Tibial artery (tissue), 4 donors: ENCODE measurements around the gene DGKB.

Source experiments
- DNase-seq, 2 donors: peaks; one replicate each; pipeline ENCODE4 v3.0.0-alpha.2; 2019
- H3K27ac ChIP-seq, 2 donors: fragments of 200-600 bp; sonication (generic) in 1 of 2; 1 replicate in 1 of 2; 2 replicates in 1 of 2; pipeline ENCODE4 v1.5.1; 2018 to 2019; ENCODE audit warnings: mild to moderate bottlenecking in 1 of 2
- H3K27me3 ChIP-seq, 2 donors: fragments of 200-600 bp; sonication (generic) in 1 of 2; one replicate each; pipeline versions ENCODE4 v1.5.1 to v1.6.0; 2016 to 2019
- H3K36me3 ChIP-seq, 3 donors: fragments of 200-600 bp; sonication (generic) in 2 of 3; one replicate each; pipeline ENCODE4 v1.5.1; 2016 to 2019; ENCODE audit warnings: mild to moderate bottlenecking in 2 of 3
- H3K4me1 ChIP-seq, 4 donors: fragments of 200-600 bp; sonication (generic) in 2 of 4; 1 replicate in 3 of 4; 2 replicates in 1 of 4; pipeline ENCODE4 v1.5.1; 2016 to 2019
- H3K4me3 ChIP-seq, 2 donors: fragments of 200-600 bp; sonication (generic) in 1 of 2; 1 replicate in 1 of 2; 2 replicates in 1 of 2; pipeline ENCODE4 v1.5.1; 2018 to 2019; ENCODE audit warnings: mild to moderate bottlenecking in 2 of 2
- H3K9me3 ChIP-seq, 3 donors: fragments of 200-600 bp; sonication (generic) in 1 of 3; one replicate each; pipeline ENCODE4 v1.5.1; 2016 to 2019
- CTCF ChIP-seq, 2 experiments: fragments of 200-600 bp in 1 of 2; fragments of 450-650 bp in 1 of 2; IDR thresholded peaks; one replicate each; pipeline ENCODE4 v1.5.1; 2017 to 2019; ENCODE audit warnings: antibody characterized with exemption in 2 of 2, mild to moderate bottlenecking in 1 of 2, moderate library complexity in 1 of 2
- intact Hi-C: fragments of 100-400 bp; cut with DNase I; formaldehyde crosslinking; loops from one replicate; pipeline ENCODE4 v1.15.0; 2023; ENCODE audit warnings: low total_unique reads

Gene DGKB

GRCh38 chr7:14332155-14332554 lies 570.4 kb downstream of the DGKB start:
- no peak for DNase-seq
- no peaks in the 10 kb centered on the region for H3K36me3 ChIP-seq
- H3K27ac ChIP-seq: no peak overlapping the region
- H3K4me3 ChIP-seq: no peak overlapping the region
- no peaks in the 10 kb centered on the region for H3K9me3 ChIP-seq
- intact Hi-C loops: no loop called here
- H3K4me1 ChIP-seq: no peaks in the 10 kb centered on the region
- TF ChIP-seq CTCF (IDR thresholded peaks at IDR 0.05): no peak
- H3K27me3 ChIP-seq: no peaks in the 10 kb centered on the region

DNA sequence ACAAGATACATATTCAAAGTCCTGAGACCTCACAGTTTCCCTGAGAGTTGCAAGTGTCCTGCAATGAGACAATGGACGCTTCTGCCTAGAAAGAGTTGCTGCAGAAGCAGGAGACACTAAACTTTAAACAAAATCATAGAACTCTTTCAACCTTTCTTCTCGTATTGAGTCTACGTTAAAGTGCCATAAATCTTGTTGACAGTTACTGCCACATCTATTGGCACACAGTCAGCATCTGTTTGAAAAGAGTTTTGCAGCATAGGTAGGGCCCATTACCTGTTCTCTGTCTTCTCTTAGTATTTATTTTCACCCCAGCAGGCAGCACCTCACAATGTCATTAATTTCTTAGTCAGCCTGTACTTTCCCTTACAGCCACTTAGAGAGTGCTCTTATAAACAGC lies 577.8 kb downstream of the DGKB start:
- peaks cover 0 to 6% (median 0%) of the 10 kb centered on the region in 3 donors for H3K9me3 ChIP-seq
- no peak for TF ChIP-seq CTCF (IDR thresholded peaks at IDR 0.05)
- intact Hi-C loops: no loop called here

DNA sequence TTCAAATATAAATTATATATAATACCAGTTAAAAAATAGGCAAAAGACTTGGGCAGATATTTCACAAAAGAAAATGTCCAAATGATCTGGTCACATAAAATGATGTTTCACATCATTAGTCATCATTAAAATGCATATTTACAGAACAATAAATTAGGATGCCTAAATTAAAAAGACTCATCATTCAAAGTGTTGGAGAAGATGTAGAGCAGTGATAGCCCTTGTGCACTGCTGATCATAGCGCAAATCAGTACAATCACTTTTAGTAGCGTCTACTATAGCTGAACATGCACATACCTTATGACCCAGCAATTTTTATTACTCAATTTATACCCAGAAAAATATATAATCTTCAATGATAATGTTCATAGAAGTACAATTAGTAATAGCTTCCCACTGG lies 579.8 kb downstream of the DGKB start:
- H3K27ac ChIP-seq: no peak overlapping the region
- no peaks in the 10 kb centered on the region for H3K36me3 ChIP-seq
- no peak for TF ChIP-seq CTCF (IDR thresholded peaks at IDR 0.05)
- DNase-seq: no peak
- no peaks in the 10 kb centered on the region for H3K27me3 ChIP-seq
- H3K9me3 ChIP-seq: peaks cover 0 to 6% (median 0%) of the 10 kb centered on the region in 3 donors
- intact Hi-C loops: no loop called here
- no peak overlapping the region for H3K4me3 ChIP-seq
- no peaks in the 10 kb centered on the region for H3K4me1 ChIP-seq

More for the DNA sequence above, 577.8 kb downstream of the DGKB start:
- Histone ChIP-seq H3K27ac (no peak overlapping the region), H3K4me3 (no peak overlapping the region), H3K36me3 (no peaks in the 10 kb centered on the region), H3K4me1 (no peaks in the 10 kb centered on the region), H3K27me3 (no peaks in the 10 kb centered on the region)
- DNase-seq: no peak

DNA sequence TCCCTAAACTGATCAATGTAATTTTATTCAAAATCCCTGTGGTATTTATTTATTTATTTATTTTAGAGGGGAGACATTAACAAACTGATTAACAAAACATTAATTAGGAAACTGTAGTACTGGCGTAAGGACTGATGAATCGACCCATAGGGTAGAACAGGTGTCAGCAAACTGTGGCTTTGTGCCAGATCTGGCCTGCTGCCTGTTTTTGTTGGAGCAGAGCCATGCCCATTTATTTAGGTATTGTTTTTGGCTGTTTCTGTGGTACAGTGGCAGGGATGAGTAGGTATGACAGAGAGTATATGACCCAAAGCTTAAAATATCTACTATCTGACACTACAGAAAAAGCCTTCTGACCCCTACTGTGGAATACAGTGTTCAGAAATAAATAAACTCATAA lies 580.6 kb downstream of the DGKB start:
- Histone ChIP-seq H3K27me3 (no peaks in the 10 kb centered on the region), H3K36me3 (no peaks in the 10 kb centered on the region), H3K4me1 (no peaks in the 10 kb centered on the region), H3K27ac (no peak overlapping the region), H3K4me3 (no peak overlapping the region), H3K9me3 (peaks cover 0 to 6% (median 0%) of the 10 kb centered on the region in 3 donors)
- no peak for DNase-seq
- TF ChIP-seq CTCF (IDR thresholded peaks at IDR 0.05): no peak
- intact Hi-C loops: no loop called here

GRCh38 chr7:14309432-14309831 lies 593.1 kb downstream of the DGKB start:
- H3K4me1 ChIP-seq: no peaks in the 10 kb centered on the region
- no peak overlapping the region for H3K27ac ChIP-seq
- H3K9me3 ChIP-seq: no peaks in the 10 kb centered on the region
- no peak overlapping the region for H3K4me3 ChIP-seq
- no peak for TF ChIP-seq CTCF (IDR thresholded peaks at IDR 0.05)
- H3K27me3 ChIP-seq: no peaks in the 10 kb centered on the region
- intact Hi-C loops: no loop called here
- H3K36me3 ChIP-seq: no peaks in the 10 kb centered on the region
- DNase-seq: no peak

DNA sequence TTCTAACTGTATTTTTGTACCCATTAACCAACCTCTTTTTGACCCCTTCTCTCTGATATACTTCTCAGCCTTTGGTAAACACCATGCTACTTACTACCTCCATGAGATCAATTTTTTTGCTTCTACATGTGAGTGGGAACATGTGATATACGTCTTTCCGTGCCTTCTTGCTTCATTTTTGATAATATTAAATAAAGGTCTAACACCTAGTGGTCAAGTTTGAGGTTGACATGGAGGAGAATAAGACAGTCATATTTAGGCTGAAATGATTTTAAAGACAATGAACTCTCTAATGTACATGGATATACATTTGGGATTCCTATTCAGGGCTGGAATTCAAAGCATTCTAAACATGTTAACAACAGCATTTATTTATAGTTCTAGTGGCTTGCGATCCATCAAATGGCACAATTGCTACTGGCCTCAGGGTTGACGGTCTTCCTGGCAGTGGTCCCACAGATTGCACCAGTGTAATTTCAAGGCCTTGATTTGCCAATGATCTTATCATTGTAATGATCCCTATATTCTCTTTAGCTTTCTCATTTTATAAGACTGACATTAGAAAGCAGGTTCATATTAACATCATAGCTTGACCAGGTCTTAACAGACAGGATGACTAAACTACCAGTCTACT lies 597.2 kb downstream of the DGKB start:
- Histone ChIP-seq H3K9me3 (no peaks in the 10 kb centered on the region), H3K27ac (no peak overlapping the region), H3K4me1 (no peaks in the 10 kb centered on the region), H3K27me3 (no peaks in the 10 kb centered on the region), H3K36me3 (no peaks in the 10 kb centered on the region), H3K4me3 (no peak overlapping the region)
- DNase-seq: no peak
- intact Hi-C loops: no loop called here
- no peak for TF ChIP-seq CTCF (IDR thresholded peaks at IDR 0.05)
